SH-SY5Y (cell line): ENCODE results near the gene SLC38A2.

Experiments
- GATA2 ChIP-seq: IDR thresholded peaks from 2 replicates; pipeline ENCODE4 v1.6.1; 2011; ENCODE audit warnings: mild to moderate bottlenecking, low read depth, low read length
- GATA3 ChIP-seq: IDR thresholded peaks from 2 replicates; pipeline ENCODE4 v1.6.1; 2011; ENCODE audit warnings: low read depth, mild to moderate bottlenecking, low read length, moderate library complexity

- TF ChIP-seq GATA2 (no peak), GATA3 (no peak)
Measured at GRCh38 chr12:46369095-46369473, 3.5 kb downstream of the SLC38A2 start.
